Measurements from ENCODE around the gene EPYC.

Gene EPYC

GRCh38 chr12:91004872-91005271 is at the start of gene EPYC:
TSS of gene EPYC (minus strand) at chr12:91004972. CDS start at chr12:91002565, 2,407 bp downstream.
- H3K36me3 Mint-ChIP-seq, result no peaks in the 10 kb centered on the region
- no peaks in the 10 kb centered on the region for H3K9me3 Mint-ChIP-seq
- H3K27me3 Mint-ChIP-seq, result peaks cover 8% of the 10 kb centered on the region
- no peak within 1 kb of the TSS for H3K27ac Mint-ChIP-seq
- peaks cover 25% of the 10 kb centered on the region for H3K4me1 Mint-ChIP-seq
- DNase-seq, result no peak
- H3K4me3 Mint-ChIP-seq, result no peak within 1 kb of the TSS
- CTCF ChIA-PET, result no interaction called here

- no peaks in the 10 kb centered on the region for H3K36me3 Mint-ChIP-seq
- CTCF ChIA-PET, result no interaction called here
- no peaks in the 10 kb centered on the region for H3K9me3 Mint-ChIP-seq
- no peak for DNase-seq
- H3K27me3 Mint-ChIP-seq, result no peaks in the 10 kb centered on the region
- no peaks in the 10 kb centered on the region for H3K4me1 Mint-ChIP-seq
- H3K27ac Mint-ChIP-seq, result no peak overlapping the region
- no peak overlapping the region for H3K4me3 Mint-ChIP-seq
Measured at GRCh38 chr12:91053951-91054715, 49.4 kb upstream of the EPYC start.

- Mint-ChIP-seq H3K36me3 (no peaks in the 10 kb centered on the region), H3K4me1 (no peaks in the 10 kb centered on the region), H3K27me3 (no peaks in the 10 kb centered on the region), H3K9me3 (no peaks in the 10 kb centered on the region), H3K4me3 (no peak overlapping the region), H3K27ac (no peak overlapping the region)
- CTCF ChIA-PET, result no interaction called here
- no peak for DNase-seq
Measured at GRCh38 chr12:91052026-91052425, 47.3 kb upstream of the EPYC start.

- H3K9me3 Mint-ChIP-seq, result no peaks in the 10 kb centered on the region
- H3K4me3 Mint-ChIP-seq, result no peak overlapping the region
- H3K36me3 Mint-ChIP-seq, result no peaks in the 10 kb centered on the region
- H3K27me3 Mint-ChIP-seq, result peaks cover 3% of the 10 kb centered on the region
- no peak overlapping the region for H3K27ac Mint-ChIP-seq
- DNase-seq, result no peak
- CTCF ChIA-PET, result no interaction called here
- no peaks in the 10 kb centered on the region for H3K4me1 Mint-ChIP-seq
Measured at GRCh38 chr12:91044586-91044985, 39.8 kb upstream of the EPYC start.

- peaks cover 3% of the 10 kb centered on the region for H3K27me3 Mint-ChIP-seq
- H3K9me3 Mint-ChIP-seq, result no peaks in the 10 kb centered on the region
Measured at GRCh38 chr12:91043408-91043807, 38.6 kb upstream of the EPYC start.

GRCh38 chr12:91040096-91040755 is 35.5 kb upstream of the EPYC start:
- Mint-ChIP-seq H3K27me3 (peaks cover 3% of the 10 kb centered on the region), H3K4me3 (no peak overlapping the region)
- no peak for DNase-seq

More at GRCh38 chr12:91043408-91043807, 38.6 kb upstream of the EPYC start:
- Mint-ChIP-seq H3K27ac (no peak overlapping the region), H3K4me3 (no peak overlapping the region), H3K36me3 (no peaks in the 10 kb centered on the region), H3K4me1 (no peaks in the 10 kb centered on the region)
- no peak for DNase-seq
- CTCF ChIA-PET, result no interaction called here

GRCh38 chr12:91037276-91037675 is 32.5 kb upstream of the EPYC start:
- H3K27ac Mint-ChIP-seq, result no peak overlapping the region
- DNase-seq, result no peak
- no peaks in the 10 kb centered on the region for H3K4me1 Mint-ChIP-seq
- H3K27me3 Mint-ChIP-seq, result peaks cover 3% of the 10 kb centered on the region
- CTCF ChIA-PET, result interaction anchor here (1.4 kb wide), 1 partner anchor 71 kb away, joined by 5 read pairs; no protein-coding TSS in a partner anchor
- no peaks in the 10 kb centered on the region for H3K9me3 Mint-ChIP-seq
- no peaks in the 10 kb centered on the region for H3K36me3 Mint-ChIP-seq
- no peak overlapping the region for H3K4me3 Mint-ChIP-seq

More at GRCh38 chr12:91040096-91040755, 35.5 kb upstream of the EPYC start:
- Mint-ChIP-seq H3K4me1 (no peaks in the 10 kb centered on the region), H3K36me3 (no peaks in the 10 kb centered on the region), H3K9me3 (no peaks in the 10 kb centered on the region), H3K27ac (no peak overlapping the region)
- CTCF ChIA-PET, result interaction anchor here (0.6 kb wide), 1 partner anchor 79 kb away, joined by 3 read pairs; no protein-coding TSS in a partner anchor

- DNase-seq, result no peak
- CTCF ChIA-PET, result no interaction called here
- no peaks in the 10 kb centered on the region for H3K4me1 Mint-ChIP-seq
- no peaks in the 10 kb centered on the region for H3K27me3 Mint-ChIP-seq
- H3K9me3 Mint-ChIP-seq, result no peaks in the 10 kb centered on the region
- H3K27ac Mint-ChIP-seq, result no peak overlapping the region
- no peak overlapping the region for H3K4me3 Mint-ChIP-seq
- H3K36me3 Mint-ChIP-seq, result no peaks in the 10 kb centered on the region
Measured at GRCh38 chr12:91033251-91033650, 28.5 kb upstream of the EPYC start.

- Mint-ChIP-seq H3K36me3 (no peaks in the 10 kb centered on the region), H3K9me3 (no peaks in the 10 kb centered on the region), H3K4me1 (no peaks in the 10 kb centered on the region), H3K27ac (no peak overlapping the region), H3K4me3 (no peak overlapping the region), H3K27me3 (no peaks in the 10 kb centered on the region)
- DNase-seq, result no peak
- CTCF ChIA-PET, result no interaction called here
Measured at GRCh38 chr12:91023326-91024004, 18.7 kb upstream of the EPYC start.

- DNase-seq, result no peak
- Mint-ChIP-seq H3K36me3 (no peaks in the 10 kb centered on the region), H3K27ac (no peak overlapping the region), H3K27me3 (no peaks in the 10 kb centered on the region), H3K4me1 (no peaks in the 10 kb centered on the region), H3K4me3 (no peak overlapping the region), H3K9me3 (no peaks in the 10 kb centered on the region)
- CTCF ChIA-PET, result no interaction called here
Measured at GRCh38 chr12:91021076-91021475, 16.3 kb upstream of the EPYC start.

- Mint-ChIP-seq H3K36me3 (no peaks in the 10 kb centered on the region), H3K9me3 (no peaks in the 10 kb centered on the region), H3K4me3 (no peak overlapping the region), H3K27me3 (no peaks in the 10 kb centered on the region), H3K27ac (no peak overlapping the region), H3K4me1 (no peaks in the 10 kb centered on the region)
- CTCF ChIA-PET, result no interaction called here
- DNase-seq, result no peak
Measured at GRCh38 chr12:91019455-91019854, 14.7 kb upstream of the EPYC start.

GRCh38 chr12:91017511-91018263 is 12.9 kb upstream of the EPYC start:
- Mint-ChIP-seq H3K27me3 (peaks cover 9% of the 10 kb centered on the region), H3K4me3 (no peak overlapping the region), H3K9me3 (no peaks in the 10 kb centered on the region), H3K27ac (no peak overlapping the region), H3K4me1 (no peaks in the 10 kb centered on the region), H3K36me3 (no peaks in the 10 kb centered on the region)
- no peak for DNase-seq
- CTCF ChIA-PET, result no interaction called here

GRCh38 chr12:91017043-91017442 is 12.3 kb upstream of the EPYC start:
- Mint-ChIP-seq H3K9me3 (no peaks in the 10 kb centered on the region), H3K27ac (no peak overlapping the region), H3K27me3 (peaks cover 9% of the 10 kb centered on the region), H3K4me3 (no peak overlapping the region), H3K36me3 (no peaks in the 10 kb centered on the region), H3K4me1 (no peaks in the 10 kb centered on the region)
- CTCF ChIA-PET, result no interaction called here
- DNase-seq, result no peak

GRCh38 chr12:91009319-91009950 is 4.7 kb upstream of the EPYC start:
- H3K27me3 Mint-ChIP-seq, result peaks cover 16% of the 10 kb centered on the region
- peaks cover 25% of the 10 kb centered on the region for H3K4me1 Mint-ChIP-seq
- no peak overlapping the region for H3K27ac Mint-ChIP-seq
- CTCF ChIA-PET, result interaction anchor here (0.7 kb wide), 1 partner anchor 99 kb away, joined by 3 read pairs; no protein-coding TSS in a partner anchor
- no peak for DNase-seq
- H3K36me3 Mint-ChIP-seq, result no peaks in the 10 kb centered on the region
- H3K9me3 Mint-ChIP-seq, result no peaks in the 10 kb centered on the region
- no peak overlapping the region for H3K4me3 Mint-ChIP-seq

Measured in activated naive CD4-positive, alpha-beta T cell treated with anti-CD3 and anti-CD28 coated beads, Interleukin-2, amount 10 ng/mL, durations not matched to agents 7 days and 5 days (primary cell).